NCI-H748 treated with DMSO at 0.1 percent for 48 hours (cell line): Measurements from ENCODE around the gene UBE2E3.
"Not testable (repeated sequence)": the region's sequence is repeated elsewhere in the genome, so short reads cannot be mapped to it uniquely, and the experiment has no call there.

Experiments used
- DNase-seq: peaks from one replicate; lab custom pipeline; 2025; lab: John Stamatoyannopoulos, UW

Gene UBE2E3

DNA sequence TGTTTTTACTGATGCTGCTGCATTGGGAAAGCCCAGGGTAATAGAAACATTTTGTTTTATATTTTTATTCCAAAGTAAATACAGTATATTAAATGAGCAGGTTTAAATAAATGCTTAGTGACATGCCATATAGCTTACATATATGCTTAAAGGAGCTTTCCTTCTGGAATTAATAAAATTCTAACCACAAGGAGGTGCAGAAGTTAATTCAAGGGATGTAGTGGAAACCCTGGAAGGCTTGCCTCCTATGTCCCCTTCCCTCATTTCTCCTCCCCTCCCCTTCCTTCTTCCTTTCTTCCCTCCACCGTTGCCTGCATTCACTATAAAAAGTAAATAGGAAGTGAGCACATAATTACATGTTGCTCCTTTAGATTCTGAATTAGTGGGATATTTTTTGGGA lies 96.3 kb downstream of the UBE2E3 start:
- DNase-seq: no peak

DNA sequence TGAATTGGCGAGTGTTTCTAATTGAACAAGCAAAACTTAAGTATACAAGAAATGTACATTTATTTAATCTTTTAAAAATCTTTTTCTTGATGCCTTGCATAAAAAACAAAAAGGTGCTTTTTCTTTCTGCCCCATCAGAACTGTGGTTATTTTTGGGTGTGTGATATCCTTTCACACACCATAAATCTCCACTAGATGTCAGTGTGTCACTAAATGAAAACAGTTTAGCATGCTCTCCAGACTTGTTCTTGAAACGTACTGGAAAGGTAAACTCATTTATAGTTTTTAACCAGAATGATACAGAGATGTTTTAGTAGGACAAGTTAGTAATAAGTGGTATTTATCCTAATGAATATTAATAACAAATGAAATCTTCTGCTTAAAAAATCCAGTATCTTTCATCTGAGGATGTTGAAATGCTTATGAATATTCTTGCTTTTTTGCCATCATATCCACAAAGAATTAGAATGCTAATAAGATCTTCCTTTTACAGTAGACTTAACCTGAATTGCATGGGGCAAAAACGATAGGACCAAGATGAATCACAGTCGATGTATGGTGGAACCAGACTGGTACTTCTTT lies 96.8 kb downstream of the UBE2E3 start:
- DNase-seq: peak; percentile 55

DNA sequence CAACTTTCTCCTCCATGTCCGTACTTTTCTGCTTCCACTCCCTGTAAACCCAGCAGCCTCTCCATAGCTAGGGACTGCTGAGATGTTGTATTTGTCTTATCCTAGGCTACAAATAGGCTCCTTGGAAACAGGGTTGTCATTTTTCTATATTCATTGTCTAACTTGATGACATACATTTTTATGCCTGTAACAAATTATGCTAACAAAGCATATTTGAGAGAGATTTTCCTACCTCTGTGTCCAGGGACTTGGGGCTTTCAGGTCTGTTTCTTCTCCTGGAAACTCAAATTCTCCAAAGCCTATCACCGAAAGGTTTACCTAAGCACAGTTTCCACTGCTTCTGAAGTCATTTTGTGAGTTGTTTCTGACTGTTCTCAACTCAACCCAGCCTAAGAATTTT lies 102.7 kb downstream of the UBE2E3 start:
- DNase-seq: no peak

DNA sequence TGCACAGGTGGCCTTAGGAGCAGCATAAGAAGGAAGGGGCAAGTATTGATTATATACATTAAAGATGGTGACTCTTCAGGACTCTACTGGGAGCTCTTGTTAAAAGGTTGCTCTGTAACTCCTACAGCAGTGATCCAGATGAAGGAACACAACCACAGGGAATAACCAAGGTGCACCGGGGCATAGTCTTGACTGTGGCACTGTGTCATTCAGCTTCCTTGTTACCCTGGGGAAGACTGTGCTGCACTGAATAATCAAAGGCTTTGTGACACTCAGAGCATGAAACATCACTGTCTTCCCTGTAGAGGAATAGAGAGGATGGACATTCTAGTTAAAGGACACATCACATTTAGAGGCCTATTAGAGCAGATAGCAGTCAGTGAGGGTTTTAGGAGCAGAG lies 105.3 kb downstream of the UBE2E3 start:
- DNase-seq: no peak

DNA sequence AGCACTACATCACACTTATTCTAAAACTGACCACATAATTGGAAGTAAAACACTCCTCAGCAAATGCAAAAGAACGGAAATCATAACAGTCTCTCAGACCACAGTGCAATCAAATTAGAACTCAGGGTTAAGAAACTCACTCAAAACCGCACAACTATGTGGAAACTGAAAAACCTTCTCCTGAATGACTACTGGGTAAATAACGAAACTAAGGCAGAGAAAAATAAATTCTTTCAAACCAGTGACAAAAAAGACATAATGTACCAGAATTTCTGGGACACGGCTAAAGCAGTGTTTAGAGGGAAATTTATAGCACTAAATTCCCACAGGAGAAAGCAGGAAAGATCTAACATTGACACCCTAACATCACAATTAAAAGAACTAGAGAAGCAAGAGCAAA lies 111.5 kb downstream of the UBE2E3 start:
- DNase-seq: not testable (repeated sequence)

DNA sequence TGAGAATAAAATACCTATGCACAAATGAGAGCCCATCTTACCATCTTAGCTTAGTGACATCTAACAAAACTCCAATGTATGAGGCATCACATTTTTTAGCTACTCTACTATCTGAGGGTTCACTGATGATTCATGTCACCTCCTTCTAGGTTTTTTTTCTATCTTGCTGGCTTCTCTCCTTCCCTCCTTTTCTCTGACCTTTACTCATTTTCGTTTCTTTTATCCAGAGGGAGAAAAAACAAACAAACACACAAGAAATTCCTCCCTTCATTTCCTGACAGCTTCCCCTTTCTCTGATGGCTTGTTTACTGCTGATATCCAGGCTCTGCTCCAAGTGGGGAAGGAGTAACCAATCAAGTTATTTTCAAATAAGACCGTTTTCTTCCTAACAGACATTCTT lies 115.1 kb downstream of the UBE2E3 start:
- DNase-seq: no peak

DNA sequence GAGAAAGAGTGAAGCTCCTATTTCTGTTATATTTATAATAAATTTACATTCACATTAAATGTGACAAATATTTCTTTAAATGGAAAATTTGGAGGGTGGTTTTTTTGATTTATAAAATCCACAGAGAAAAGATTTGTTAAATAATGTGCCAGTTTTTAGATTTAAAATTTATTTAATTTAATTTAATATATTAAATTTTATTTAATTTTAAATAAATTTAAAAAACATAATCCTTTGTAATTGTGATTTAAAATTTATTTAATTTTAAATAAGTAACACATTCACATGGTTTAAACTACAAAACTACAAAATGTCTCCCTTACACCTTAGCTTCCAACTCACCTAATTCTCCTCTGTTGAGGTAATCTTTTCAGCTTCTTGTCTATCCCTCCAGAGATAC lies 123.3 kb downstream of the UBE2E3 start:
- no peak for DNase-seq

DNA sequence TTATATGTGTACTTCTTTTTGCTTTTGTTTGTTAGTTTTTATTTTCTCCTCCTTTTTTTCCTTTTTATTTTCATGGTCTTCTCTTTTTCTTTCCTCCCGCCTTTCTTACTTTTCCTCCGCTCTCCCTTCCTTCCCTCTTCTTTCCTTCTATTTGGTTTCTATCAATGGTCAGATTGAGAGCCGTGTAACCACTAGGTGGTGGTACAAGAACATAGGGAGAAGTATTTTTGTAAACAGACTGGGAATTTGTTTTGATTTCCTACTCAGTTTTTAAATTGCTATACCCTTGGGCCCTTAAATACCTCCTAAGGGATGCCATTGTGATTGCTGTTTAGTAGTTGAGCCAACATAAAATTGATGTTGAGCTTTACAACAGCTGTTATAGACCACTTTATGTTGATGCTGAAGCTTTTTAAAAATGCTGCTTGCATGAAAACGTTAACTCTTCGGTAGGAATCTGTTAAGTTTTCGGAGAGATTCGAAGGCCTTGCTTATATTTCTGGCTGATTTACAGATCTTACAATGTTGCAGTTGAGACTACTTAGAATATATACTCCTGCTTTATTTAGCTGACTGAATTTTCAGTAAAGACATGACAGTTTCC lies 124.2 kb downstream of the UBE2E3 start:
- DNase-seq: peak; percentile 68

DNA sequence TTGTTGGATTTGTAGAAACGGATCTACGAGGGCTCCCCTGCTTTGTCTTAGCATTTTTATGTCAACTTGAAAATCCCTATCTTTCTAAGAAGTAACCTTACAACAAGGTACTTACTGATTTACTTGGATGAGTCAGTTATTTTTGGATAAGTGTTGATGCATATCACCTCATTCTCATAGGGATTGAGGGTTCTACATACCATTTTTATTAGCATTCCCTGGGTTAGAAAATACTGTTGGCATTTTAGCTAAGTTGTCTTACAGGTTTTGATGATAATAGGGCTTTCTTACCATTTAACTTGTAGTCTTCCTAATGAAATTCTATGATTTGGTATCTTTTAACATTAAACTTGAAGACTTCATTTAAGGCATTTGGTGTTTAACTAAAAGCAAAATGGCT lies 125.2 kb downstream of the UBE2E3 start:
- no peak for DNase-seq

DNA sequence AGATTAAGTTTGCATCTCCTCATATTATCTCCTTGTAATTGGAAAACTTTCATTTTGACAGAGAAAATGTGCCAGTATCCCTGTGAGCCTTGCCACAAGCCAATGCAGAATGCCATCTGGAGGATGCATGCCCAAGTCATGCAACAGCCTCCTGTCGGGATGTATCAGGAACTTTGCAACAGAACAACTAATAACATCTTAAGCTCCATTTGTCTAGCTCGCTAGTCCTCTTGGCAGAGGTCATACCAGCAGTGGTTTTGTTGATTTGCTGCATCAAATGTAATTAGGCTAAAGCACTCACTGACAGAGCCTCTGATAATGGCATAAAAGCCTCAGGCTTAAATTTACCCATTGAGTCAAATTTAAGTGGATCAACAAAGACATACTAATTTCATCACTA lies 125.8 kb downstream of the UBE2E3 start:
- DNase-seq: no peak

DNA sequence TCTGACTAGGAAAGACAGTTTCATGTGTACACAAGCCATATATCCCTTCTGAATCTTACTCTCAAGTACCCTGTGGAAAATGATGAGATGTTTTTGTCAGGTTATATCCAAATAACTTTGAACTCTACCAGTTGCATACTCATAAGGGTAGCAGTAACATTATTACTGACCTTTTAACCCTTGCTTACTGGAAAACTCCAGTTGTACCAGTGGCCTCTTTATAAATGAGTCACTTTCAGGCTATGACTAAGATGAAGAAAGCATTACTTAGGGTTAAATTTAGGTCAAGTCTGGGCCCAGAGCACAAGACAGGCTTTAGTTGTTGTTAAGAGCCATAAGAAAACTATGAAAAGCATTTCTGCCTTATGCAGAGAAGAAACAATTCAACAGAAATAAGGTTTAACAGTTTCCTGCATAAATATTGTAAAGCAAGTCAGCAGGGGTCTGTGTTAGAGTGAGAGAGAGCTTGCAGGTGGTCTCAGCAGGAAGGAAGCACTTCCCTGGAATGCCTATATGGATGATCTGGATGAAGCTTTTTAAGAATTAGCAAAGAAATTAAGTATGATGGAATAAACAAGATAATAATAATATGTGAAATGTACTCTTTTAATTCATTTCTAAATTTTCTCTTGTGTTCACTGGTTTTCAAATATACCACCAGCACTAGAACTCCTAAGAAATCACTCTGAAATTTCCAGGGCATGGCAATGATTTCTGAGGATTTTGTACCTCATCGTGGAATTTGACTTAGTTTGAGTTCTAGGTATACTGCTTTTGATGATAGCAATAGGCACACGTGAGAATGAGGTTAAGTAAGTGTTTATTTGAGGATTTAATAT lies 126.6 kb downstream of the UBE2E3 start:
- no peak for DNase-seq

DNA sequence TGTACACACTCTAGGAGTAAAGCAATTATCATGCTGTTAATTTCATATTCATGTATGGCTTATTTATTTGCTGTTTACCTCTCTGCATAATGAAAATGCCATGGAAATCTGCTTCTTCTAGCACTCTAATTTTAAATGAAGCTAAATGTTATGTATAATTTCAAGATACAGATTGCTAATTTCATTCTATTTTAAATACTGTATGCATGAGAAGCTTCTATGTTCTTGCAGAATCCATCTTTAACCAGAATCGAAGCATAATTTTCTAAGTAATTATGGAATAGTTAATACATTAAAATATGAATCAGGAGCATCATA lies 127.2 kb downstream of the UBE2E3 start:
- DNase-seq: no peak

DNA sequence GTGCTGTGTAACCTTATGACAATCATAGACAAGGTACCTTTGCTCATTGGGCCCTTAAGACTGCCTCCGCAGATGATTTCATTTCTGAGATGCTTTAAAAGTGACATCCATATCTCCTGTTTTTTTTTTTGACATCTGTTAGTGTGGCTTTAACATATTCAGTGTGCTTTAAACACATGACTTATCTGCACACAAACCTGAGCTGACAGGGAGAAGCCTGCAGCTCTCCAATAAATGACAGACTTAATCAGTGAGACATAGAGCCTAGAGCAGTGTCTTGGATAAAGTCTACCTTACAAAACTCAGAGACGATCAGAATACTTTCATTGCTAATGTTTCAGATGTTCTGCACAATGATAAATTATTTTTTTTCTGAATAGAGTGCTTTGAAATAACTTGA lies 130.7 kb downstream of the UBE2E3 start:
- DNase-seq: no peak

DNA sequence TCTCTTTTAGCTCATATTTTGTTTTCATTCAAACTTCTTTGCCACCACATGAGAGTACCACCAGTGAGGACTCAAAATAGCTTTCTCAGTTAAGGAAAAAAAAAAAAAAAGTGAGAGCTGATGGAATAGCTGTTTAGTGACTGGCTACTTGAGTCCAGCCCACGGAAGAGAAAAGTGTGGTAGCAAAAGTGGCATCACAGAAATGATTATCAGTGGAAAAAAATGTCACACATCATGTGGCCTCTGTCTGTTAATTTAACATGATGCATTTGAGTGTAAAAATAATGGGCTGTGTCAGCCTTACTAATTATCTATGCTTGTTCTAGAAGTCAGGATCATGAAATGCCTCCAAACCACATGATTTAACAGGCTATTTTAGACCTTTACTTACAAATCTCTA lies 132.5 kb downstream of the UBE2E3 start:
- DNase-seq: no peak
